Mesenchymal stem cell (in vitro differentiated cells and primary cell): ENCODE results near the gene ANKRD13D.
A peak's percentile ranks its signal among the peaks of the same experiment; 100 is the strongest.

Source experiments
- DNase-seq: peaks from one replicate; pipeline ENCODE4 v3.0.0-alpha.2; 2013
- H2AFZ ChIP-seq: one replicate; pipeline ENCODE4 v1.6.1; 2013; ENCODE audit warnings: low read depth, mild to moderate bottlenecking, control low read depth, inconsistent platforms, low read length, moderate library complexity
- H2AK5ac ChIP-seq: 2 replicates; pipeline ENCODE4 v1.6.1; 2013; ENCODE audit warnings: low read length, moderate library complexity, mild to moderate bottlenecking, inconsistent platforms; ENCODE audit not compliant: severe bottlenecking
- H2BK120ac ChIP-seq: one replicate; pipeline ENCODE4 v1.6.1; 2013; ENCODE audit warnings: low read depth, mild to moderate bottlenecking, inconsistent platforms, low read length, moderate library complexity
- H2BK12ac ChIP-seq, 2 experiments: one replicate each; pipeline ENCODE4 v1.6.1; 2013; ENCODE audit warnings: inconsistent platforms in 2 of 2, low read length in 2 of 2, mild to moderate bottlenecking in 2 of 2, moderate library complexity in 2 of 2, control low read depth in 1 of 2
- H2BK15ac ChIP-seq: one replicate; pipeline ENCODE4 v1.6.1; 2013; ENCODE audit warnings: mild to moderate bottlenecking, low read depth, inconsistent platforms; ENCODE audit not compliant: poor library complexity, severe bottlenecking
- H2BK5ac ChIP-seq: 2 replicates; pipeline ENCODE4 v1.6.1; 2013; ENCODE audit warnings: low read depth, mild to moderate bottlenecking, low read length, control low read depth, inconsistent platforms; ENCODE audit not compliant: poor library complexity, severe bottlenecking
- H3K14ac ChIP-seq, 2 experiments: one replicate each; pipeline ENCODE4 v1.6.1; 2013; ENCODE audit warnings: inconsistent platforms in 2 of 2, low read length in 2 of 2, control low read depth in 1 of 2, mild to moderate bottlenecking in 1 of 2, moderate library complexity in 1 of 2
- H3K18ac ChIP-seq, 2 experiments: one replicate each; pipeline ENCODE4 v1.6.1; 2013; ENCODE audit warnings: inconsistent platforms in 2 of 2, low read length in 2 of 2, control low read depth in 1 of 2, low read depth in 1 of 2, mild to moderate bottlenecking in 1 of 2
- H3K23ac ChIP-seq, 2 experiments: one replicate each; pipeline ENCODE4 v1.6.1; 2013; ENCODE audit warnings: inconsistent platforms in 2 of 2, low read length in 2 of 2, mild to moderate bottlenecking in 2 of 2, moderate library complexity in 2 of 2, control low read depth in 1 of 2
- H3K27ac ChIP-seq: 2 replicates; pipeline ENCODE4 v1.5.1; 2013; ENCODE audit warnings: mild to moderate bottlenecking, moderate library complexity, low read length, control low read depth, inconsistent platforms; ENCODE audit not compliant: poor library complexity, severe bottlenecking
- H3K27me3 ChIP-seq, 2 experiments: 2 replicates each; pipeline versions ENCODE4 v1.6.1 to v1.7.0; 2013; ENCODE audit warnings: low read length in 2 of 2, mild to moderate bottlenecking in 2 of 2, moderate library complexity in 2 of 2, control low read depth in 1 of 2, inconsistent platforms in 1 of 2; ENCODE audit not compliant: control insufficient read depth in 1 of 2, insufficient read depth in 1 of 2
- H3K36me3 ChIP-seq, 2 experiments: 2 replicates each; pipeline versions ENCODE4 v1.6.1 to v1.7.0; 2013; ENCODE audit warnings: low read length in 2 of 2, control low read depth in 1 of 2, inconsistent platforms in 1 of 2, low read depth in 1 of 2, mild to moderate bottlenecking in 1 of 2; ENCODE audit not compliant: insufficient read depth in 2 of 2, control insufficient read depth in 1 of 2
- H3K4ac ChIP-seq, 2 experiments: one replicate each; pipeline ENCODE4 v1.6.1; 2013; ENCODE audit warnings: inconsistent platforms in 2 of 2, low read length in 2 of 2, mild to moderate bottlenecking in 2 of 2, moderate library complexity in 2 of 2, control low read depth in 1 of 2, low read depth in 1 of 2
- H3K4me1 ChIP-seq: 2 replicates; pipeline ENCODE4 v1.6.1; 2013; ENCODE audit warnings: low read depth, low read length, control low read depth; ENCODE audit not compliant: control insufficient read depth, insufficient read depth
- H3K4me2 ChIP-seq: 2 replicates; pipeline ENCODE4 v1.6.1; 2013; ENCODE audit warnings: low read length, mild to moderate bottlenecking, inconsistent platforms; ENCODE audit not compliant: poor library complexity, severe bottlenecking
- H3K4me3 ChIP-seq, 2 experiments: 2 replicates each; pipeline versions ENCODE4 v1.5.1 to v1.7.0; 2013; ENCODE audit warnings: low read length in 2 of 2, mild to moderate bottlenecking in 2 of 2, control low read depth in 1 of 2, low read depth in 1 of 2; ENCODE audit not compliant: insufficient read depth in 1 of 2
- H3K79me1 ChIP-seq: replicated peaks from 2 replicates; pipeline ENCODE4 v1.6.1; 2013; ENCODE audit warnings: mild to moderate bottlenecking, control low read depth, low read length, inconsistent platforms; ENCODE audit not compliant: poor library complexity, severe bottlenecking
- H3K9ac ChIP-seq: 2 replicates; pipeline ENCODE4 v1.7.0; 2013; ENCODE audit warnings: mild to moderate bottlenecking, low read length, moderate library complexity
- H3K9me3 ChIP-seq: 2 replicates; pipeline ENCODE4 v1.7.0; 2013; ENCODE audit warnings: mild to moderate bottlenecking, low read length; ENCODE audit not compliant: control insufficient read depth
- H4K8ac ChIP-seq: one replicate; pipeline ENCODE4 v1.6.1; 2013; ENCODE audit warnings: inconsistent platforms, mild to moderate bottlenecking, low read length, moderate library complexity
- H4K91ac ChIP-seq: one replicate; pipeline ENCODE4 v1.6.1; 2013; ENCODE audit warnings: mild to moderate bottlenecking, low read length, inconsistent platforms
- WGBS: methylation state at CpG from one replicate; pipeline ENCODE4 v1.1.7; 2013; ENCODE audit warnings: mixed read lengths; 5-methylcytosine and 5-hydroxymethylcytosine counted together

The ANKRD13D gene

GRCh38 chr11:67242548-67242947, 46.6 kb upstream of the ANKRD13D start:
- Histone ChIP-seq H3K4me3 (peak overlapping the region in 1 of 2 experiments; percentile 89), H3K9me3 (no peaks in the 10 kb centered on the region), H3K4me2 (peak overlapping the region; percentile 17), H3K18ac (no peak overlapping the region), H2BK15ac (no peak overlapping the region), H3K27me3 (no peaks in the 10 kb centered on the region), H2AFZ (no peak overlapping the region), H3K27ac (no peak overlapping the region), H3K9ac (peak overlapping the region; percentile 95), H2AK5ac (no peak overlapping the region), H3K4ac (no peak overlapping the region), H4K8ac (no peak overlapping the region), H3K4me1 (peaks cover 14% of the 10 kb centered on the region), H3K79me1 (peaks cover 10% of the 10 kb centered on the region), H3K23ac (peak overlapping the region in 1 of 2 experiments; percentile 20), H2BK120ac (no peak overlapping the region), H4K91ac (no peak overlapping the region), H2BK12ac (no peak overlapping the region), H3K36me3 (peaks cover 20 to 45% of the 10 kb centered on the region in 2 experiments), H3K14ac (no peak overlapping the region), H2BK5ac (no peak overlapping the region)
- 100% methylated on average over 1 of the region's 1 CpG for WGBS
- DNase-seq = no peak

DNA sequence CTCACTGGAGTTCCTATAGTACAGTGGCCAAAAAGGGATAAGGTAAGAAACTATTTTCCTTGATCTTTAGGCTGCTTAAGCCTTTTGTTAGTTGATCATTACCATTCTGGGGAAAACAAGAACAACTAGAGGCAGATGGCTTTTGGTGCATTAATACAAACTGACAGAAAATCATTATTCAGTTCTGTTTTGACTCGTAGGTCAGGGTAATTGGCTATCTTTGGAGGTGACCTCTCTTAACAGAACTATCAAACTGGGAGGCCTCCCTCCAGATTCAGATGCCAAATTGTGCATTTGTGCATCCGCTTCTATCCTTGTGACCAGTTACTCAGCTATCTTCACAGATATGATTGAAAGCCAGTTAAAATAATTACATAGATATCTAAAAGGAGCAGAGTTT, 46.1 kb upstream of the ANKRD13D start:
- Histone ChIP-seq H2BK15ac (no peak overlapping the region), H4K91ac (no peak overlapping the region), H3K4me1 (peaks cover 14% of the 10 kb centered on the region), H3K27me3 (no peaks in the 10 kb centered on the region), H2BK120ac (no peak overlapping the region), H2AK5ac (no peak overlapping the region), H3K4me3 (peak overlapping the region in 1 of 2 experiments; percentile 89), H3K18ac (no peak overlapping the region), H3K36me3 (peaks cover 20 to 50% of the 10 kb centered on the region in 2 experiments), H2BK12ac (no peak overlapping the region), H3K4ac (no peak overlapping the region), H4K8ac (no peak overlapping the region), H2BK5ac (no peak overlapping the region), H3K14ac (no peak overlapping the region), H3K27ac (no peak overlapping the region), H2AFZ (no peak overlapping the region), H3K79me1 (peaks cover 11% of the 10 kb centered on the region), H3K9ac (peak overlapping the region; percentile 95), H3K23ac (no peak overlapping the region), H3K9me3 (no peaks in the 10 kb centered on the region), H3K4me2 (no peak overlapping the region)
- 94% methylated on average over 1 of the region's 2 CpGs for WGBS
- no peak for DNase-seq

- no peak overlapping the region for H3K4me2 ChIP-seq
- WGBS = 98% methylated on average over 11 of the region's 11 CpGs
- no peak overlapping the region for H3K27ac ChIP-seq
- no peaks in the 10 kb centered on the region for H3K27me3 ChIP-seq
- no peak overlapping the region for H2AK5ac ChIP-seq
- no peak overlapping the region for H3K23ac ChIP-seq
- H3K4me1 ChIP-seq = peaks cover 10% of the 10 kb centered on the region
- H2BK12ac ChIP-seq = no peak overlapping the region
- no peaks in the 10 kb centered on the region for H3K9me3 ChIP-seq
- no peak overlapping the region for H3K18ac ChIP-seq
- H3K14ac ChIP-seq = no peak overlapping the region
- H4K91ac ChIP-seq = no peak overlapping the region
- peaks cover 25% of the 10 kb centered on the region for H3K79me1 ChIP-seq
- H3K9ac ChIP-seq = no peak overlapping the region
- H3K4ac ChIP-seq = no peak overlapping the region
- H2AFZ ChIP-seq = no peak overlapping the region
- H3K36me3 ChIP-seq = peaks cover 29 to 70% of the 10 kb centered on the region in 2 experiments
- H2BK5ac ChIP-seq = no peak overlapping the region
- H4K8ac ChIP-seq = no peak overlapping the region
- no peak overlapping the region for H2BK120ac ChIP-seq
- DNase-seq = no peak
- no peak overlapping the region for H2BK15ac ChIP-seq
- H3K4me3 ChIP-seq = no peak overlapping the region
Measured at GRCh38 chr11:67245046-67245445, 44.1 kb upstream of the ANKRD13D start.

DNA sequence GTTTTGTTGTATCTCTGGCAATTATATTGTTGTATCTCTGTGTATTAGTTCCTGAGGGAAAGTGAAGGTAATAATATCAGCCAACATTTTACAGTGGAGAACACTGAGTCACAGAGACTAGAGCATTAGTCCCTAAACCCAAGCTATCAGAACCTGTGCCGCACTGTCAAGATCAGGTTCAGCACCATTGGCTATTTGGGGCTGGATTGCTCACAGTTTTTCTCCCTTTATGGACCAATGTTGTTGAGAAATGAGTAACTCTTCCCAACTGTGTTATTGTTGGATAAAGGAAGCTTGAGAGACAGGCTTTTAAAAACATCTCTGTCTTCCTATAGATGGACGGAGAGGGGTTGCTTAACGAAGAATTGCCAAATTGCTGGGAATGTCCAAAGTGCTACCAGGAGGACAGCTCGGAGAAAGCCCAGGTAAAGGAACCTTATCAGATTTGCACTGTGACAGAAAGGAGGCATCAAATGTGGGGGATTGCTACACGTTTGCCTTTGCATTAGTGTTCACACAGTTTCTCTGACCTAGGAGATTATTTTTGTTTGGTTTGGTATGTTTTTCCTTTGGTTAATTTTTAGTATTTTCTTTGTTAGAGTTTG, 41.1 kb upstream of the ANKRD13D start:
- H3K14ac ChIP-seq = no peak overlapping the region
- no peak overlapping the region for H2BK120ac ChIP-seq
- peaks cover 6% of the 10 kb centered on the region for H3K4me1 ChIP-seq
- DNase-seq = no peak
- no peak overlapping the region for H3K18ac ChIP-seq
- H4K8ac ChIP-seq = no peak overlapping the region
- H2BK15ac ChIP-seq = no peak overlapping the region
- H3K9me3 ChIP-seq = no peaks in the 10 kb centered on the region
- H3K4ac ChIP-seq = no peak overlapping the region
- H3K4me3 ChIP-seq = no peak overlapping the region
- peaks cover 49 to 95% of the 10 kb centered on the region in 2 experiments for H3K36me3 ChIP-seq
- 94% methylated on average over 5 of the region's 5 CpGs for WGBS
- H2AK5ac ChIP-seq = no peak overlapping the region
- no peak overlapping the region for H2AFZ ChIP-seq
- H3K4me2 ChIP-seq = no peak overlapping the region
- H3K9ac ChIP-seq = no peak overlapping the region
- no peak overlapping the region for H2BK5ac ChIP-seq
- peaks cover 39% of the 10 kb centered on the region for H3K79me1 ChIP-seq
- H3K27me3 ChIP-seq = no peaks in the 10 kb centered on the region
- H4K91ac ChIP-seq = no peak overlapping the region
- H3K23ac ChIP-seq = no peak overlapping the region
- no peak overlapping the region for H2BK12ac ChIP-seq
- peak overlapping the region; percentile 26 for H3K27ac ChIP-seq
